Brain microvascular endothelial cell (primary cell): Measurements from ENCODE around the gene KAZN.

ENCODE experiments used
- DNase-seq: peaks from one replicate; pipeline ENCODE4 v3.0.0-alpha.2; 2020
- H3K27ac ChIP-seq: fragments of 250-450 bp; sonication (Bioruptor Pico); 2 replicates; pipeline ENCODE4 v1.5.1; 2020; ENCODE audit warnings: mild to moderate bottlenecking, moderate library complexity
- H3K27me3 ChIP-seq: fragments of 250-450 bp; sonication (Bioruptor Pico); replicated peaks from 2 replicates; pipeline ENCODE4 v1.5.1; 2020; ENCODE audit warnings: mild to moderate bottlenecking
- H3K36me3 ChIP-seq: fragments of 250-450 bp; sonication (Bioruptor Pico); replicated peaks from 2 replicates; pipeline ENCODE4 v1.5.1; 2020; ENCODE audit warnings: mild to moderate bottlenecking
- H3K4me3 ChIP-seq: 2 replicates; pipeline ENCODE4 v1.5.1; 2011; ENCODE audit warnings: low read depth, mild to moderate bottlenecking, control low read depth, low read length, moderate library complexity
- in situ Hi-C: cut with HindIII; loops from 2 replicates; pipeline ENCODE4 v1.10.0; 2017; ENCODE audit warnings: low sequenced_read_pairs, low pct_ligation_motif_present
- TF ChIP-seq, protein P1 (sequence below): IDR thresholded peaks from 2 replicates; pipeline ENCODE4 v1.5.1; 2011; ENCODE audit warnings: low read depth, mild to moderate bottlenecking, moderate library complexity, low read length, control low read depth, inconsistent platforms; ENCODE audit errors: missing control alignments

KAZN gene

DNA sequence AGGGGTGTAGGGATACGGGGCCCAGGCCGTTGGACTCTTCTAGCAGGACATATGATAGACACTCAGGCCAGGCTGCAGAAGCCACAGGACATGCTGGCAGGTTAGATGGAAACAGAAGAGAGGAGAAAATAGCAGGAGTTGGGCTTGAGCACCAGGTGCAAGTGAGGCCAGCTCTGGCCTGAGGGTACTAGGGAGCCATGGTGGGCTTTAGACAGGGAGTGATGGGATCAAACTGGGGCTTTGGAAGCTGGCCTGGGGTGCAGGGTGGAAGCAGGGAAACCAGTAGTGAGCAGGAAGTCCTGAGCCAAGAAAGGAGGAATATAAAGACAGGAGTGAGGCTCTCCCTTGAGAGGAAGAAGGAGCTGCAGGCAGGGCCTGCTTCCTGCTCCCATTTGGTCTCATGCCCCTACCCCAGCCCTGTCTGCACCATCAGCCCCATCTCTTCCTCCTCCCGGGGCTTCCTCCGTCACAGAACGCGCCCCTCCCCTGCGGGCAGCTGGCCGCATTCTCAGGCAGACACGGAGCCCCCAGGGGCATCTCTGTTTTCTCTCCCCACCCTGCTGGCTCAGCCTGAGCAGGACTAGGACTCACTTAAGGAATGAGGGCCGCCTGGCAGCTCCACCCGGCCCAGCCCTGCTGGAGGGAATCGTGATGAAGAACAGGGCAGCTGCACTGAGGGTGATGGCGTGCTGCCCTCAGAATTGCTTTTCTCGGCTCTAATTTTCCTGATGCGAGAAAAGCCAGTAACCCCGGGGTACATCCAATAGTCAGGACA lies 389.5 kb downstream of the KAZN start:
- TF ChIP-seq, protein P1, sequence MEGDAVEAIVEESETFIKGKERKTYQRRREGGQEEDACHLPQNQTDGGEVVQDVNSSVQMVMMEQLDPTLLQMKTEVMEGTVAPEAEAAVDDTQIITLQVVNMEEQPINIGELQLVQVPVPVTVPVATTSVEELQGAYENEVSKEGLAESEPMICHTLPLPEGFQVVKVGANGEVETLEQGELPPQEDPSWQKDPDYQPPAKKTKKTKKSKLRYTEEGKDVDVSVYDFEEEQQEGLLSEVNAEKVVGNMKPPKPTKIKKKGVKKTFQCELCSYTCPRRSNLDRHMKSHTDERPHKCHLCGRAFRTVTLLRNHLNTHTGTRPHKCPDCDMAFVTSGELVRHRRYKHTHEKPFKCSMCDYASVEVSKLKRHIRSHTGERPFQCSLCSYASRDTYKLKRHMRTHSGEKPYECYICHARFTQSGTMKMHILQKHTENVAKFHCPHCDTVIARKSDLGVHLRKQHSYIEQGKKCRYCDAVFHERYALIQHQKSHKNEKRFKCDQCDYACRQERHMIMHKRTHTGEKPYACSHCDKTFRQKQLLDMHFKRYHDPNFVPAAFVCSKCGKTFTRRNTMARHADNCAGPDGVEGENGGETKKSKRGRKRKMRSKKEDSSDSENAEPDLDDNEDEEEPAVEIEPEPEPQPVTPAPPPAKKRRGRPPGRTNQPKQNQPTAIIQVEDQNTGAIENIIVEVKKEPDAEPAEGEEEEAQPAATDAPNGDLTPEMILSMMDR: no peak
- no peaks in the 10 kb centered on the region for H3K36me3 ChIP-seq
- no peak for DNase-seq
- H3K27me3 ChIP-seq: no peaks in the 10 kb centered on the region
- H3K27ac ChIP-seq: no peak overlapping the region
- in situ Hi-C loops: no loop called here
- H3K4me3 ChIP-seq: no peak overlapping the region

DNA sequence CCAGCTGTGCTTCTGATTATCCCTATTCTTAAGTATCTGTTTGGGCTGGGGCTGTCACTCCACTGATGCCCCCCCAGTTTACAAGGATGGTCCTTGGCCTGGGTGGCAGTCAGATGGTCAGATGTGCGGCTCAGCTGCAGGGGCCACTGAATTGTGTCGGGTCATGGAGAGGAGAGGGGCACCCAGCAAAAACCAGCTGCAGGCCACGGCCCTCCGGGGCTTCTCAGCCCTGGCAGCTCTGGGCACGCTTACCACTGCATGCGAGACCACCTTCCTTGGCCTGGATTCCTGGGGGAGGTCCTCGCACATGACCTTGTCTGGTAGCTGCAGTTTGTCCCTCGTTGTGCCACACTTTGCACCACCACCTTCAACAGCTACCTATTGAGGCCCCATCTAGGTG lies 390.2 kb downstream of the KAZN start:
- no peak overlapping the region for H3K27ac ChIP-seq
- TF ChIP-seq, protein P1: no peak
- DNase-seq: no peak
- no peak overlapping the region for H3K4me3 ChIP-seq
- in situ Hi-C loops: no loop called here
- H3K27me3 ChIP-seq: no peaks in the 10 kb centered on the region
- H3K36me3 ChIP-seq: no peaks in the 10 kb centered on the region

DNA sequence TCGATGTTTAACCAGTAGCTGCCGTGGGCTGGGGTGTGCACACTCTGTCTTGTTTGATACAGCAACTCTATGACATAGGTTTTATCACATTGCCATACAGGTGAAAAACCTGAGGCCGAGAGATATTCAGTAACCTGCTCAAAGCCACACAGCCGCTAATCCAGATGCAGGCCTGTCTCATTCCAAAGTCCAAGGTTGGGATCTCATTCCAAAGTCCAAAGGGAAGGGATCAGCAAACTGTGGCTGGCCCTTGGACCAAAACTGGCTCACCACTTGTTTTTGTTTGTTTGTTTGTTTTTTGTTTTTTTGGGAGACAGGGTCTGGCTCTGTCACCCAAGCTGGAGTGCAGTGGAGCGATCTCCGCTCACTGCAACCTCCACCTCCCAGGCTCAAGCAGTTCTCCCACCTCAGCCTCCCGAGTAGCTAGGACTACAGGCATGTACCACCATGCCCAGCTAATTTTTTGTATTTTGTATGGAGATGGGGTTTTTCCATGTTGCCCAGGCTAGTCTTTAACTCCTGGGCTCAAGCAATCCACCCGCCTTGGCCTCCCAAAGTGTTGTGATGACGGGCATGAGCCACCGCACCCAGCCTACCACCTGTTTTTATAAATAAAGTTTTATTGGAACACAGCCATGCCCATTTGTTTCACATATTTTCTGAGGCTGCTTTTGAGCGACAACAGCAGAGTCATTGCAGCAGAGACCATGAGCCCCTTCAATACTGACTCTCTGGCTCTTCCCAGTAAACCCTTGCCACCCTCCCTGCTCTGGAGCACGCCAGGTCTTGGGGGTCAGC lies 391.6 kb downstream of the KAZN start:
- DNase-seq: no peak
- no peak overlapping the region for H3K27ac ChIP-seq
- TF ChIP-seq, protein P1: no peak
- H3K4me3 ChIP-seq: no peak overlapping the region
- H3K27me3 ChIP-seq: no peaks in the 10 kb centered on the region
- in situ Hi-C loops: no loop called here
- H3K36me3 ChIP-seq: no peaks in the 10 kb centered on the region

DNA sequence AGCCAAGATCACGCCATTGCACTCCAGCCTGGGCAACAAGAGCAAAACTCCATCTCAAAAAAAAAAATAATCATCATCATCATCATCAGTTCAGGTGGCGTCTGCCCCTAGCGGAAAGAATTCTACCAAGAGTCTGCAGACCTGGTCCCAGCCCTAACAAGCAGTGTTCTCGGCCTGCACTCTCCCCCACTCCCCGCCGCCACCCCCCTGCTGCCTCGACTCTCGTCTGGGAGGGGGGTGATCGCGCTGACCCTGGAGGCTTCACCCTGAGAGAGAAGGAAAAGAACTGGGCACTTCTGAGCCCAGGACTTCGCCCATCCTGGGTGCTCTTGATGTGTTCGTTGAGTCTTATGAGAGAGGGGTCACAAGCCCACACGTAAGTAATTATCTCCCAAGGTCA lies 394.9 kb downstream of the KAZN start:
- DNase-seq: no peak
- H3K36me3 ChIP-seq: no peaks in the 10 kb centered on the region
- H3K27ac ChIP-seq: no peak overlapping the region
- no peaks in the 10 kb centered on the region for H3K27me3 ChIP-seq
- in situ Hi-C loops: no loop called here
- TF ChIP-seq, protein P1: no peak
- no peak overlapping the region for H3K4me3 ChIP-seq

DNA sequence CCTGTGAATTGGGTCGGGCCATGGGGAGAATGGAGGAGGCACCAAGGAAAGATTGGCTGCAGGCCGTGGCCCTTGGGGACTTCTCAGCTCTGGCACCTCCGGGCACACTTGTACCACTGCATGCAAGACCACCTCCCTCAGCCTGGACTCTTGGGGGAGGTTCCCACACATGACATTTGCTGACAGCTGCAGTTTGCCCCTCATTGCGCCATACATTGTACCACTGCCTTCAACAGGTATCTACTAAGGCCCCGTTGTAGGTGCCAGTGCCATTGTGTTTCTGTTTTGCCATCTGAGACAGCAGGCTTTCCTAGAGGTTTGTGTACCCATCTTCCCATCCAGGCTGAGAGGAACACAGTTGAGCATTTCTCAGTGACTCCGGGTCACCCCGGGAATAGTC lies 395.7 kb downstream of the KAZN start:
- TF ChIP-seq, protein P1: no peak
- no peak for DNase-seq
- Histone ChIP-seq H3K27me3 (no peaks in the 10 kb centered on the region), H3K27ac (no peak overlapping the region), H3K36me3 (no peaks in the 10 kb centered on the region), H3K4me3 (no peak overlapping the region)
- in situ Hi-C loops: no loop called here
